Measurements from ENCODE around the gene MGAT4B.

The MGAT4B gene

DNA sequence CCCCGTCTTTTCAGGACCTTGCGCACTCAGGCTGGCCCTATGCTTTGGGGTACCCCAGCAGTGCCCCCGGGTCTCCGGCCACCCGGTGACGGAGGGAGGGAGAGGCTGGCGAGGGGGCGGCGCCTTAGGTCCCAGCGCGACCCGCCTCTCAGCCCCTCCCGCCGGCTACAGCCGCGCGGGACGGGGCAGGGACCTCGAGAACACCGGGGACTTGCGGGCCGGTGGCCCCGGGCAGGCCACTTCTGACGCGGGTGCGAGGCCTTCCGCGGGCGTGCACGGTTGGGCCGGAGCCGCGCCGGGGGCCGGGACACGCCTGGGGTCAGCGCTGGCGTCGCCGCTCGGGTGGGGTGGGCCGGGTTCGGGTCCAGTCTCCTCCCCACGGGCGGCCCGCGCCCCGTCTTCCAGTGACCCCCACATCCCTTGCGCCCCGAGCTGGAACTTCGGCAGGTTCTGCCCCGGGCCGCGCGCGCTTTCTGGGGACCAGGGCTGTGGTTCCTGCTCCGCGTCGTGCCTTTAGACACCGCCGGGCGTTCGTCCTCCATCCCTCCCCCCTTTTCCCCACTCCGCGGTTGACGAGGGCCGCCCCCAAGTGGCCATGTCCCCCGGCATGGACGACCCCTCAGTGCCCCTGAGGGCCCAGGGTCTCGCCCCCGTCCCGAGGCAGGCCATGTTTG, 10.3 kb upstream of the MGAT4B start:
- ATAC-seq, result no peak
- no peak for TF ChIP-seq ESRRG (CRISPR knock-in tag; IDR thresholded peaks at IDR 0.05)
- no peak for TF ChIP-seq PPARA (CRISPR knock-in tag; IDR thresholded peaks at IDR 0.05; ENCODE audit: borderline replicate concordance)
- TF ChIP-seq, protein P1, sequence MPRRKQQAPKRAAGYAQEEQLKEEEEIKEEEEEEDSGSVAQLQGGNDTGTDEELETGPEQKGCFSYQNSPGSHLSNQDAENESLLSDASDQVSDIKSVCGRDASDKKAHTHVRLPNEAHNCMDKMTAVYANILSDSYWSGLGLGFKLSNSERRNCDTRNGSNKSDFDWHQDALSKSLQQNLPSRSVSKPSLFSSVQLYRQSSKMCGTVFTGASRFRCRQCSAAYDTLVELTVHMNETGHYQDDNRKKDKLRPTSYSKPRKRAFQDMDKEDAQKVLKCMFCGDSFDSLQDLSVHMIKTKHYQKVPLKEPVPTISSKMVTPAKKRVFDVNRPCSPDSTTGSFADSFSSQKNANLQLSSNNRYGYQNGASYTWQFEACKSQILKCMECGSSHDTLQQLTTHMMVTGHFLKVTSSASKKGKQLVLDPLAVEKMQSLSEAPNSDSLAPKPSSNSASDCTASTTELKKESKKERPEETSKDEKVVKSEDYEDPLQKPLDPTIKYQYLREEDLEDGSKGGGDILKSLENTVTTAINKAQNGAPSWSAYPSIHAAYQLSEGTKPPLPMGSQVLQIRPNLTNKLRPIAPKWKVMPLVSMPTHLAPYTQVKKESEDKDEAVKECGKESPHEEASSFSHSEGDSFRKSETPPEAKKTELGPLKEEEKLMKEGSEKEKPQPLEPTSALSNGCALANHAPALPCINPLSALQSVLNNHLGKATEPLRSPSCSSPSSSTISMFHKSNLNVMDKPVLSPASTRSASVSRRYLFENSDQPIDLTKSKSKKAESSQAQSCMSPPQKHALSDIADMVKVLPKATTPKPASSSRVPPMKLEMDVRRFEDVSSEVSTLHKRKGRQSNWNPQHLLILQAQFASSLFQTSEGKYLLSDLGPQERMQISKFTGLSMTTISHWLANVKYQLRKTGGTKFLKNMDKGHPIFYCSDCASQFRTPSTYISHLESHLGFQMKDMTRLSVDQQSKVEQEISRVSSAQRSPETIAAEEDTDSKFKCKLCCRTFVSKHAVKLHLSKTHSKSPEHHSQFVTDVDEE (CRISPR knock-in tag; IDR thresholded peaks at IDR 0.05), result no peak
- TF ChIP-seq ZFP30 (CRISPR knock-in tag; IDR thresholded peaks at IDR 0.05), result no peak
- TF ChIP-seq ZNF70 (CRISPR knock-in tag; IDR thresholded peaks at IDR 0.05), result no peak
- TF ChIP-seq TCF4 (CRISPR knock-in tag; IDR thresholded peaks at IDR 0.05; ENCODE audit: borderline replicate concordance), result no peak
- TF ChIP-seq, protein P2, sequence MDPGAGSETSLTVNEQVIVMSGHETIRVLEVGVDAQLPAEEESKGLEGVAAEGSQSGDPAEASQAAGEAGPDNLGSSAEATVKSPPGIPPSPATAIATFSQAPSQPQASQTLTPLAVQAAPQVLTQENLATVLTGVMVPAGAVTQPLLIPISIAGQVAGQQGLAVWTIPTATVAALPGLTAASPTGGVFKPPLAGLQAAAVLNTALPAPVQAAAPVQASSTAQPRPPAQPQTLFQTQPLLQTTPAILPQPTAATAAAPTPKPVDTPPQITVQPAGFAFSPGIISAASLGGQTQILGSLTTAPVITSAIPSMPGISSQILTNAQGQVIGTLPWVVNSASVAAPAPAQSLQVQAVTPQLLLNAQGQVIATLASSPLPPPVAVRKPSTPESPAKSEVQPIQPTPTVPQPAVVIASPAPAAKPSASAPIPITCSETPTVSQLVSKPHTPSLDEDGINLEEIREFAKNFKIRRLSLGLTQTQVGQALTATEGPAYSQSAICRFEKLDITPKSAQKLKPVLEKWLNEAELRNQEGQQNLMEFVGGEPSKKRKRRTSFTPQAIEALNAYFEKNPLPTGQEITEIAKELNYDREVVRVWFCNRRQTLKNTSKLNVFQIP (CRISPR knock-in tag; IDR thresholded peaks at IDR 0.05; ENCODE audit: borderline replicate concordance, low read depth), result no peak
- TF ChIP-seq ISL1 (CRISPR knock-in tag; IDR thresholded peaks at IDR 0.05), result no peak
- no peak for TF ChIP-seq BACH2 (CRISPR knock-in tag; IDR thresholded peaks at IDR 0.05; ENCODE audit: borderline replicate concordance)
- TF ChIP-seq ARNTL (CRISPR knock-in tag; IDR thresholded peaks at IDR 0.05; ENCODE audit: borderline replicate concordance, low read depth), result no peak
- TF ChIP-seq, protein P3, sequence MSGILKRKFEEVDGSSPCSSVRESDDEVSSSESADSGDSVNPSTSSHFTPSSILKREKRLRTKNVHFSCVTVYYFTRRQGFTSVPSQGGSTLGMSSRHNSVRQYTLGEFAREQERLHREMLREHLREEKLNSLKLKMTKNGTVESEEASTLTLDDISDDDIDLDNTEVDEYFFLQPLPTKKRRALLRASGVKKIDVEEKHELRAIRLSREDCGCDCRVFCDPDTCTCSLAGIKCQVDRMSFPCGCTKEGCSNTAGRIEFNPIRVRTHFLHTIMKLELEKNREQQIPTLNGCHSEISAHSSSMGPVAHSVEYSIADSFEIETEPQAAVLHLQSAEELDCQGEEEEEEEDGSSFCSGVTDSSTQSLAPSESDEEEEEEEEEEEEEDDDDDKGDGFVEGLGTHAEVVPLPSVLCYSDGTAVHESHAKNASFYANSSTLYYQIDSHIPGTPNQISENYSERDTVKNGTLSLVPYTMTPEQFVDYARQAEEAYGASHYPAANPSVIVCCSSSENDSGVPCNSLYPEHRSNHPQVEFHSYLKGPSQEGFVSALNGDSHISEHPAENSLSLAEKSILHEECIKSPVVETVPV (CRISPR knock-in tag; IDR thresholded peaks at IDR 0.05), result no peak
- TF ChIP-seq, protein P4, sequence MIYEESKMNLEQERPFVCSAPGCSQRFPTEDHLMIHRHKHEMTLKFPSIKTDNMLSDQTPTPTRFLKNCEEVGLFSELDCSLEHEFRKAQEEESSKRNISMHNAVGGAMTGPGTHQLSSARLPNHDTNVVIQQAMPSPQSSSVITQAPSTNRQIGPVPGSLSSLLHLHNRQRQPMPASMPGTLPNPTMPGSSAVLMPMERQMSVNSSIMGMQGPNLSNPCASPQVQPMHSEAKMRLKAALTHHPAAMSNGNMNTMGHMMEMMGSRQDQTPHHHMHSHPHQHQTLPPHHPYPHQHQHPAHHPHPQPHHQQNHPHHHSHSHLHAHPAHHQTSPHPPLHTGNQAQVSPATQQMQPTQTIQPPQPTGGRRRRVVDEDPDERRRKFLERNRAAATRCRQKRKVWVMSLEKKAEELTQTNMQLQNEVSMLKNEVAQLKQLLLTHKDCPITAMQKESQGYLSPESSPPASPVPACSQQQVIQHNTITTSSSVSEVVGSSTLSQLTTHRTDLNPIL (CRISPR knock-in tag; IDR thresholded peaks at IDR 0.05; ENCODE audit: low read depth), result no peak
- TF ChIP-seq TOX (CRISPR knock-in tag; IDR thresholded peaks at IDR 0.05; ENCODE audit: borderline replicate concordance), result no peak

DNA sequence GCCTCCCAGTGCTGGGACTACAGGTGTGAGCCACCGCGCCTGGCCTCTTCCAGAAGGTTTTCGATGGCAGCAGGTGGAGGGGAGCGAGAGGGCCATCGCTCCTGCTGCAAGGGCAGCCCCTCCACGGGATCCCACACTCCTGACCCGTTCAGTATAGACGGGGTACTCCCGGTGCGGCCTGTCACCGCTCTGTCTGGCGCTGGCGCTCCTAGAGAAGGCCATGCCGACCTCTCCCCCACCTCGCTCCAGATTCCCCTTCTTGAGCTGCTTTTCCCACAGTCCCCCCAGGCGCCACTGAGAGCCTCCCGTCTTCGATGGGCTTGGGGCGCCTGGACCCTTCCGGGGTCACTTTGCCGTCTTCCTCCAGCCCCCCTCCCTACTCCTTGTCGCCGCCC, 9.7 kb upstream of the MGAT4B start:
- TF ChIP-seq ISL1 (CRISPR knock-in tag; IDR thresholded peaks at IDR 0.05) (no peak), ZNF8 (CRISPR knock-in tag; IDR thresholded peaks at IDR 0.05) (no peak), CSDC2 (CRISPR knock-in tag; IDR thresholded peaks at IDR 0.05) (no peak), BACH2 (CRISPR knock-in tag; IDR thresholded peaks at IDR 0.05; ENCODE audit: borderline replicate concordance) (no peak), TOX (CRISPR knock-in tag; IDR thresholded peaks at IDR 0.05; ENCODE audit: borderline replicate concordance) (no peak), ARNTL (CRISPR knock-in tag; IDR thresholded peaks at IDR 0.05; ENCODE audit: borderline replicate concordance, low read depth) (no peak)
- TF ChIP-seq, protein P4 (CRISPR knock-in tag; IDR thresholded peaks at IDR 0.05; ENCODE audit: low read depth), result no peak
- no peak for ATAC-seq

DNA sequence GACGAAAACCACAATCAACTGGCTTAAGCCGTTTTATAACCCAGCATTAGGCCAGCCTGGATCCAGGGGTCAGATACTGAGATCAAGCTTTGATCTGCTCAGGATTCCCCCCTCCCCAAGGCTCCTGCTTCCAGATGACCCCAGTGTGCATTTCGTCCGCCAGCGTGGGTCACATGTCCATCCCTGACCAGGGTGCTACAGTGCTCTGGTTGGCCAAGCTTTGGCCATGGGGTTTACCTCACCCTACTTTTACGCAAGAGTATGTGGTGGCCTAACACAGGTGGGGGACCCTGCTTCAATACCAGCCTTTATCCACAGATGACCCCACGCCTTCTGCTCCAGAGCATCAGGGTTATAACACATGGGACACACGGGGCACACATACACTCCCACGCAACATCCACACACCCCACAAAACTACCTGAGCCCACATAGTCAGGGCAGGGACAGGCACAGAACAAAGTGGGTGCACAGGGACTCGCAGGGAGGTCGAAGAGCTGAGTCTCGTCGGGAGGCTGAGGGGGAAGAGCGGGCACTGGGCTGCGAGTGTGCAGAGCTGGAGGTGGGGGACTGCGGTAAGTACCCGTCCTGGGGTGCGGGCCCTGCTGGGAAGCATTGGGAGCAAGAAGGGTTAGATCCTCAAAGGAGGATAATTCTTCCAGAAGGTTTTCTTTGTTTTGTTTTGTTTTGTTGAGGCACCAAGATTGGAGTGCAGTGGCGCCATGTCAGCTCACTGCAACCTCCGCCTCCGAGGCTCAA, 9.0 kb upstream of the MGAT4B start:
- no peak for ATAC-seq
- no peak for TF ChIP-seq ARNTL (CRISPR knock-in tag; IDR thresholded peaks at IDR 0.05; ENCODE audit: borderline replicate concordance, low read depth)
- TF ChIP-seq GLIS3 (CRISPR knock-in tag; IDR thresholded peaks at IDR 0.05), result no peak
- no peak for TF ChIP-seq TOX (CRISPR knock-in tag; IDR thresholded peaks at IDR 0.05; ENCODE audit: borderline replicate concordance)
- no peak for TF ChIP-seq SNAI2 (CRISPR knock-in tag; IDR thresholded peaks at IDR 0.05)
- TF ChIP-seq OSR1 (CRISPR knock-in tag; IDR thresholded peaks at IDR 0.05), result no peak
- TF ChIP-seq BACH2 (CRISPR knock-in tag; IDR thresholded peaks at IDR 0.05; ENCODE audit: borderline replicate concordance), result no peak
- no peak for TF ChIP-seq ISL1 (CRISPR knock-in tag; IDR thresholded peaks at IDR 0.05)
- no peak for TF ChIP-seq ZFP30 (CRISPR knock-in tag; IDR thresholded peaks at IDR 0.05)
- no peak for TF ChIP-seq ZNF70 (CRISPR knock-in tag; IDR thresholded peaks at IDR 0.05)
- TF ChIP-seq, protein P3 (CRISPR knock-in tag; IDR thresholded peaks at IDR 0.05), result no peak
- TF ChIP-seq, protein P1 (CRISPR knock-in tag; IDR thresholded peaks at IDR 0.05), result no peak
- TF ChIP-seq ZNF8 (CRISPR knock-in tag; IDR thresholded peaks at IDR 0.05), result no peak
- TF ChIP-seq, protein P2 (CRISPR knock-in tag; IDR thresholded peaks at IDR 0.05; ENCODE audit: borderline replicate concordance, low read depth), result no peak
- no peak for TF ChIP-seq TCF4 (CRISPR knock-in tag; IDR thresholded peaks at IDR 0.05; ENCODE audit: borderline replicate concordance)
- no peak for TF ChIP-seq ESRRG (CRISPR knock-in tag; IDR thresholded peaks at IDR 0.05)

Data from SK-N-SH treated with all-trans-retinoic acid at 6 μM for 48 hours (cell line).